ENCODE data around the gene CRTAP.

- no peak for TF ChIP-seq CTCF (IDR thresholded peaks at IDR 0.05)
- TF ChIP-seq POLR2A (IDR thresholded peaks at IDR 0.05): no peak
Measured at GRCh38 chr3:33155301-33155700, 41.5 kb downstream of the CRTAP start.
